Activated naive CD4-positive, alpha-beta T cell treated with anti-CD3 and anti-CD28 coated beads, Interleukin-2, amount 50 U/mL, for 72 hours (primary cell): ENCODE measurements around the gene RRM1. TPM values are rescaled to one million over a fixed set of nuclear protein-coding genes. Genes with fewer than 3 reads are reported as not detected.

Experiments used
- ATAC-seq, 2 donors: fragments of 150-1000 bp; cut with Tn5 transposase; 2 replicates each; pipeline ENCODE4 v1.10.0; 2021; ENCODE audit warnings: mild to moderate bottlenecking in 2 of 2, moderate library complexity in 2 of 2
- DNase-seq, 2 donors: peaks; one replicate each; pipeline ENCODE4 v3.0.0; 2021 to 2022; ENCODE audit warnings: low spot score in 2 of 2
- H3K27ac Mint-ChIP-seq, 2 donors: one replicate each; pipeline ENCODE4 v1.8.0; 2022; ENCODE audit warnings: mild to moderate bottlenecking in 2 of 2, mixed read lengths in 2 of 2
- H3K36me3 Mint-ChIP-seq, 2 donors: one replicate each; pipeline ENCODE4 v1.8.0; 2022; ENCODE audit warnings: mixed read lengths in 2 of 2
- H3K9me3 Mint-ChIP-seq, 2 donors: one replicate each; pipeline ENCODE4 v1.8.0; 2022; ENCODE audit warnings: mixed read lengths in 2 of 2
- total RNA-seq, 2 donors: library from RNA; stranded (reverse); gene quantifications; one replicate each; pipeline ENCODE4 v1.2.3, GENCODE V29; 2022

RRM1 gene
- total RNA-seq, 2 donors from 2014 or later, result 192 to 278 TPM

GRCh38 chr11:4068962-4069361 is 25.6 kb upstream of the RRM1 start:
- Mint-ChIP-seq H3K36me3 (peaks cover under 1 to 10% of the 10 kb centered on the region in 2 donors), H3K27ac (peak overlapping the region; percentile 3 to 73), H3K9me3 (no peaks in the 10 kb centered on the region)
- ATAC-seq (no peak), DNase-seq (no peak)

DNA sequence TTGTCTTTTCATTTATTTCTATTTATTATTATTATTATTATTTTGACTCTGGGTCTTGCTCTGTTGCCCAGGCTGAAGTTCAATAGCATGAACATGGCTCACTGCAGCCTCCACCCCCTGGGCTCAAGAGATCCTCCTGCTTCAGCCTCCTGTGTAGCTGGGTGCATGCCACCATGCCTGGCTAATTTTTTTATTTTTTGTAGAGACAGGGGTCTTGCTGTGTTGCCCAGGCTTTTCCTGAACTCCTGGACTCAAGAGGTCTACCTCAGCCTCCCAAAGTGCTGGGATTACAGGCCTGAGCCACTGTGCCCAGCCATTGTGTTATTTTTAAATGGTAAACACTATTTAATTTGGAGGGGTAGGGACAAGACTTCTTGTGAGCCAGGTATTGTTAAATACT is 23.3 kb upstream of the RRM1 start:
- no peak for DNase-seq
- peaks cover 6 to 16% of the 10 kb centered on the region in 2 donors for H3K36me3 Mint-ChIP-seq
- no peak overlapping the region for H3K27ac Mint-ChIP-seq

GRCh38 chr11:4071914-4072313 is 22.7 kb upstream of the RRM1 start:
- ATAC-seq (no peak), DNase-seq (no peak)
- Mint-ChIP-seq H3K27ac (peak overlapping the region in 1 of 2 donors; percentile 56), H3K36me3 (peaks cover 6 to 16% of the 10 kb centered on the region in 2 donors), H3K9me3 (no peaks in the 10 kb centered on the region)

More for the DNA sequence above, 23.3 kb upstream of the RRM1 start:
- H3K9me3 Mint-ChIP-seq, result no peaks in the 10 kb centered on the region
- ATAC-seq, result no peak

DNA sequence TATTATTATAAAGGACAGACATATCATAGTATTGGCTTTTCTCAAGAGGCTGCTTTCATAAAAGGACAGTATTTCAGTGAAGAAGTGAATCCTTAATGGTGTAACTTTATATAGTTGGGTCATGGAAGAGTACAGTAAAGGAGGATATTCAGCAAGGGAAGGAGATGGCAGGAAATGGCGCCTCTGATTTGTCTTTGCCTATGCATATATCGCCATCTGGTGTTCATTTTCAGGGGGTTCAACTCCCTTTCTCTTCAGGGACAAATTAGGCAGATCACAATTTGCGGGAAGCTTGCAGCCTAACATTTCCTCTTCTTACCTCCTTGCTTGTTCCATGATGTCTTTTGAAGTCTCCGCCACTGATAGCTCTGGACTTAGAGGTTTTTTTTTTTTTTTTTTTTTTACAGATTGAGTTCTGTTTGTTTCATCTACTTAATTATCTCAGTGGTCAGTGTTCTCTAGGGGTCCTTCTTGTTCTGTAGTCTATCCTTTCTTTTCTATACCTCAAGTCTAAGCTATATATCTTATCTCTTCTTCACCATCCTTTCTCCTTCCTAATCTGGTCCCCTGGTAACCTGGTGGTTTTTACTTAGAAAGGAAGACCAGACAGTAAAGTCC is 21.8 kb upstream of the RRM1 start:
- H3K27ac Mint-ChIP-seq, result peak overlapping the region in 1 of 2 donors; percentile 56
- peak in 1 of 2 donors; percentile 37 for DNase-seq
- H3K9me3 Mint-ChIP-seq, result no peaks in the 10 kb centered on the region
- peaks cover 6 to 16% of the 10 kb centered on the region in 2 donors for H3K36me3 Mint-ChIP-seq
- ATAC-seq, result peak; percentile 75 to 85

DNA sequence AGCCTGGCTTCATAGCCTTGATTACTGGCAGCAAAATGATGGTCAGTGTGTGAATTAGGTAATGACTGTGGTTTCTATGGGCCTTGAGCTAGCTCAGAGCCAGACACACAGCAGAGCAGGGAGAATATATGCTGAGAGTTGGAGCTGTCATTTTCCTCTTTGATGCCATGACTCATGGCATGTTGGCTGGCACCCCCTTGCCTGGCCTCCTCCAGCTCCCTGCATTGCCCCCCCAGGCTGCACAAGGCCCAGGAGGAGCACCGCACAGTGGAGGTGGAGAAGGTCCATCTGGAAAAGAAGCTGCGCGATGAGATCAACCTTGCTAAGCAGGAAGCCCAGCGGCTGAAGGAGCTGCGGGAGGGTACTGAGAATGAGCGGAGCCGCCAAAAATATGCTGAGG is 20.3 kb upstream of the RRM1 start:
- Mint-ChIP-seq H3K27ac (no peak overlapping the region), H3K9me3 (no peaks in the 10 kb centered on the region), H3K36me3 (peaks cover 6 to 16% of the 10 kb centered on the region in 2 donors)
- DNase-seq (no peak), ATAC-seq (no peak)

GRCh38 chr11:4076774-4077173 is 17.8 kb upstream of the RRM1 start:
- Mint-ChIP-seq H3K9me3 (no peaks in the 10 kb centered on the region), H3K27ac (peak overlapping the region in 1 of 2 donors; percentile 3), H3K36me3 (peaks cover 6 to 8% of the 10 kb centered on the region in 2 donors)
- ATAC-seq (no peak), DNase-seq (no peak)

GRCh38 chr11:4083198-4083597 is 11.4 kb upstream of the RRM1 start:
- no peak for ATAC-seq
- no peaks in the 10 kb centered on the region for H3K9me3 Mint-ChIP-seq
- no peak for DNase-seq
- H3K36me3 Mint-ChIP-seq, result peaks cover 15 to 19% of the 10 kb centered on the region in 2 donors
- H3K27ac Mint-ChIP-seq, result peak overlapping the region in 1 of 2 donors; percentile 53

DNA sequence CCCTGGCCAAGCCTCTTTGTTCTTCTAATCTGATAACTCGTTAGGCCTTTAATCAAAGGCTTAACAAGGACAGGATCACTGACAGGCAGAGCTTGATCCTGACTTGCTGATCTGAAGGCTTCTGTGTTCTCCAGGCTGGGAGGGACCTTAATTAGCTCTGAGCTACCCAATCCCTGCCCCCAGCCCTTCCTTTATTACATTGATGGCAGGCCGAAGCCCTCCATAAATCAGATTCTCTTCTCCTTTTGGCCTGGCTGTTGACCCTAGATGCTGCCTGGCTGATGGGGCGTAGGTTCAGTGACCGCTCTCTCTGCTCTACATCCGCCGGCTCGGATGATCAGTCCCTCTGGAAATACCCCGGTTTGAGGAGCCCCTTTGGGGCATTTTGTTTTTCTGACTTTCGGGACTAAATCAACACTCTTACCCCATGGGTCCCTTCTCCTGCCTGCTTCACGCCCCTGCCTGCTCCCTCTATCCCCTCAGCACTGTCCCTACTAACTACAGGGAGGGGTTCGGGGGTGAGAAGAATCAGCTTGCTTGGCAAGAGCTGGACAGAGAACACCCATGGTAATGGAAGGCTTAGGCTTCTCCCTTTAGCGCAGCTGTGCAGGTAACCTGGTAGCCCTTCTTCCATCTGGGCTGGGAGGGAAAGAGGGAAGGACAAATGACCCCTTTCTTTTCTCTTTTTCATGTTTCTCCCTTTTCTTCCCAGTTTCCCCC is 10.0 kb upstream of the RRM1 start:
- DNase-seq (no peak), ATAC-seq (no peak)
- H3K27ac Mint-ChIP-seq, result no peak overlapping the region
- H3K9me3 Mint-ChIP-seq, result no peaks in the 10 kb centered on the region
- peaks cover 15 to 19% of the 10 kb centered on the region in 2 donors for H3K36me3 Mint-ChIP-seq

DNA sequence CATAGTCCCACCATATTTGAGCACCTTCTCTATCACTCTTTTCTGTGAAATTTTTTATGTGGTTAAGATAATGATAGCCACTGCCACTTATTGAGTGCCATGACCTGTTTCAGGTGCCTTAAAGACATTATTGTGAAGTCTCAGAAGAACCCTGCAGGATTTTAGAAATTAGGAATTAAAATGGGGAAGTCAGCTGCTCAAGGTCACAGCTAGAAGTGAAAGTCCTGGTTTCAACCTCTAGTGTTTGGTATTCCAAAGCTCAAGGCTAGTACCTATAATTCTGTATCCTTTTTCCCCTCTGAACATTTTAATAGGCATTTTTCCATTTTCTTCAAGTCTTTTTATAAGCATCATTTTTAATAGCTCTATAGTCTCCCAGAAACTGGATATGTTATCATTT is 9.0 kb upstream of the RRM1 start:
- DNase-seq, result no peak
- Mint-ChIP-seq H3K27ac (no peak overlapping the region), H3K36me3 (peaks cover 15 to 22% of the 10 kb centered on the region in 2 donors), H3K9me3 (no peaks in the 10 kb centered on the region)
- ATAC-seq, result no peak

GRCh38 chr11:4086575-4087353 is 7.8 kb upstream of the RRM1 start:
- peak overlapping the region; percentile 79 to 84 for H3K27ac Mint-ChIP-seq

GRCh38 chr11:4087551-4087950 is 7.0 kb upstream of the RRM1 start:
- ATAC-seq (no peak), DNase-seq (no peak)
- H3K9me3 Mint-ChIP-seq, result no peaks in the 10 kb centered on the region
- peak overlapping the region in 1 of 2 donors; percentile 84 for H3K27ac Mint-ChIP-seq
- peaks cover 15 to 33% of the 10 kb centered on the region in 2 donors for H3K36me3 Mint-ChIP-seq

More at GRCh38 chr11:4086575-4087353, 7.8 kb upstream of the RRM1 start:
- no peak for DNase-seq
- Mint-ChIP-seq H3K9me3 (no peaks in the 10 kb centered on the region), H3K36me3 (peaks cover 15 to 33% of the 10 kb centered on the region in 2 donors)
- peak in 1 of 2 donors; percentile 48 for ATAC-seq

- no peak for ATAC-seq
- DNase-seq, result no peak
- peaks cover 27 to 45% of the 10 kb centered on the region in 2 donors for H3K36me3 Mint-ChIP-seq
- no peaks in the 10 kb centered on the region for H3K9me3 Mint-ChIP-seq
- peak overlapping the region; percentile 53 to 80 for H3K27ac Mint-ChIP-seq
Observed at GRCh38 chr11:4090258-4090657, 4.3 kb upstream of the RRM1 start.

DNA sequence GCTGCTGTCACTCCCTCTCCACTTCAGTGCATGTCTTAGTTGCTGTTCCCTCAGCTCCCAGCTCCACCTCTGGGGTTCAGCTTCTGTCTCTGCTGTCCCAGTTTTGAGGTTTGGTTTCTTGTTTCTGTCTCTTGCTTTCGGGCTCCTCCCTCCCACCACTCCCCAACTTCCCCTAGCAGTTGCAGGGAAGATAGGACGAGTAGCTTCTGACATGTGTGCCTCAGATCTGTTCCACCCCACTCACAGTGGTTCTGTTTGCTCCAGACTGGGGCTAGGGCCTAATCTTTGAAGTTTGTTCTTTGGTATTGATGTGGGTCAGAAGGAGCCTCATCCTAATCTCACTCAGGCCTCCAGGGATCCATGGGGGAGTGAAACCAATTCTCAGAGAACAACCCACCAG is 2.6 kb upstream of the RRM1 start:
- peaks cover 28 to 46% of the 10 kb centered on the region in 2 donors for H3K36me3 Mint-ChIP-seq

DNA sequence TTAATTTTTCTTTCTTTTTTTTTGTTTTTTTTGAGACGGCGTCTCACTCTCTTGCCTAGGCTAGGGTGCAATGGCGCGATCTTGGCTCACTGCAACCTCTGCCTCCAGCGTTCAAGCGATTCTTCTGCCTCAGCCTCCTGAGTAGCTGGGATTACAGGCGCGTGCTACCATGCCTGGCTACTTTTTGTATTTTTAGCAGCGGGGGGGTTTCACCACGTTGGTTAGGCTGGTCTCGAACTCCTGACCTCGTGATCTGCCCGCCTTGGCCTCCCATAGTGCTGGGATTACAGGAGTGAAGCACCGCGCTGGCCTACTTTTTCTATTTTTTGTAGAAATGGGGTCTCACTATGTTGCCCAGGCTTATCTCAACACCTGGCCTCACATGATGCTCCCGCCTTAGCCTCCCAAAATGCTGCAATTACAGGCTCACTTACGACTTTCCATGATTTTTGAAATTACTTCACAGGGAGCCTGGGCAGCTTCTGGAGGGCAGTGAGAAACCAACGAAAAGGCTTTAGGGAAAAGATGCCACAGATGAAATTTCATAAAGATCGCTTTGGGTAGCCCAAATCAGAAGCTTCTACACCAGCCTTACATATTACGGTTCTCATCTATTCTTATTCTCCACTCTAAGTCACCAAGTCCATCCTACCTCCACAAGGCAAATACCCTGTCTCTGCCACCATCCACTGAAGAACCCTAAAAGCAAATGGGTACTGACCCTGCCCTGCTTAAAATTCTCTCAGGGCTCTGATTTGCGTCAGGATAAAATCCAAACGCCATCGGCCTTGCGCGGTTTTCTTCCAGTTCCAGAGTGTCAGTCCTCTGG is 866 bp upstream of the RRM1 start:
- ATAC-seq (no peak), DNase-seq (no peak)
- H3K27ac Mint-ChIP-seq, result peak overlapping the region; percentile 97 to 99
- H3K9me3 Mint-ChIP-seq, result no peaks in the 10 kb centered on the region
- H3K36me3 Mint-ChIP-seq, result peaks cover 22 to 37% of the 10 kb centered on the region in 2 donors

More for the DNA sequence above, 2.6 kb upstream of the RRM1 start:
- ATAC-seq, result no peak
- peak overlapping the region; percentile 53 to 84 for H3K27ac Mint-ChIP-seq
- H3K9me3 Mint-ChIP-seq, result no peaks in the 10 kb centered on the region
- no peak for DNase-seq

DNA sequence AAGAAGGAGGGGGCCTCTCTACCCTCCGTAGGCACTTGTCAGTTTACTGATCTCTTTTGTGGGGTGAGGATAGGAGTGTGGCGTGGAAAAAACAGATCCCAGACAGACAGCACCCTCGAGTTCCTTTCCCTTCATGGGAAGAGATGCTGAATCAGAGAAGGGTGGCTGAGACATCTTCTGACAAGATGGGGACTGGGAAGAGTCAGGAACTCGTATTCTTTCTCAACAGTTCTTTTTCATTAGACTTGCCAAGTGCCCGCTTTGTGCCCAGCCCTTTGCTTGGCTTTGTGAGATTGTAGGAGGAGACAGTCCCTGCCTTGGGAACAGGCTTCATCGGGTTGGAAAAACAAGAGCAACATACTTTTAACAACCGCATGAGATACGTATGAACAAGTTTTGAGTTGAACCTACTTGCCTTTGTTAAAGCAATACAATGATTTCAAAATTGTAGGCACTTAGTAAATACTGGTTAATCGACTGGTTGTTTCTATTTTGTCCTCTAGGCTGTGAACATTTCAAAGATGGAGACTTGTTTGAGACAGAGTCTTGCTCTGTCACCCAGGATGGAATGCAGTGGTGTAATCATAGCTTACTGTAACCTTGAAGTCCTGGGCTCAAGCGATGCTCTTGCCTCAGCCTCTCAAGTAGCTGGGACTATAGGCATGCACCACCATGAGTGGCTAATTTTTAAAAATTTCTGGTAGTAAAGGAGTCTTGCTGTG is 1.1 kb downstream of the RRM1 start:
- no peaks in the 10 kb centered on the region for H3K9me3 Mint-ChIP-seq
- no peak for ATAC-seq
- H3K36me3 Mint-ChIP-seq, result peaks cover 31 to 33% of the 10 kb centered on the region in 2 donors
- peak overlapping the region; percentile 97 to 99 for H3K27ac Mint-ChIP-seq
- no peak for DNase-seq
